Prostate gland (tissue), 2 donors: ENCODE data around the gene ESYT2.

Experiments
- CTCF ChIP-seq, 4 experiments: fragments of 200-600 bp in 2 of 4; fragments of 450-650 bp in 2 of 4; sonication (generic) in 2 of 4; IDR thresholded peaks; 1 replicate in 3 of 4; 2 replicates in 1 of 4; pipeline ENCODE4 v1.5.1; 2016 to 2019; ENCODE audit warnings: antibody characterized with exemption in 4 of 4, mild to moderate bottlenecking in 2 of 4, moderate library complexity in 2 of 4
- POLR2A ChIP-seq: fragments of 450-650 bp; IDR thresholded peaks from one replicate; pipeline ENCODE4 v1.6.1; 2016; ENCODE audit warnings: antibody characterized with exemption, mild to moderate bottlenecking
- POLR2AphosphoS5 ChIP-seq: sonication (generic); formaldehyde crosslinking; IDR thresholded peaks from one replicate; pipeline ENCODE4 v1.6.1; 2017; ENCODE audit warnings: antibody characterized with exemption

GRCh38 chr7:158786898-158787297 is 42.4 kb downstream of the ESYT2 start:
- TF ChIP-seq CTCF (IDR thresholded peaks at IDR 0.05): no peak
- TF ChIP-seq POLR2A: no peak
- no peak for TF ChIP-seq POLR2AphosphoS5
